Measurements from ENCODE around the gene FNDC3B.

The FNDC3B gene

DNA sequence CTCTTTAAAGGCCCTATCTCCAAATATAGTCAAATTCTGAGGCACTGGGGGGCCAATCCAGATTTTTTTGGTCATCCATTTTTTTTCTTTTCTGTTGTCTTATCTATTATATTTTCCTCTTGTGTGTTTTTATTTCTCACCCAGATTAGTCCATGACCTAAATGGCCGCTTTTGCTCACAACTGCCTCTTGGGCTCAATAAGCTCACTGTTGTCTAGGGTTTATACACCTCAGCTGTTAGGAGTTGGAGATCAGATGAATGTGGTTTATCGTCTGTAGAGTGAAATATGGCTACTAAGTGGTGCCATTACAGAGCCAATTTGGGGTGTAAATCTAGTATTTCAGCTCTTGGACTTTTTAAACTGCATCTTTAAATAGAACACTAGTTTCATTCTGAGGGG, 235.5 kb downstream of the FNDC3B start:
- no peak for TF ChIP-seq POLR2A (IDR thresholded peaks at IDR 0.05; ENCODE audit: low read depth, low read length)
- DNase-seq (ENCODE audit: insufficient read length) (no peak), FAIRE-seq (no peak)

DNA sequence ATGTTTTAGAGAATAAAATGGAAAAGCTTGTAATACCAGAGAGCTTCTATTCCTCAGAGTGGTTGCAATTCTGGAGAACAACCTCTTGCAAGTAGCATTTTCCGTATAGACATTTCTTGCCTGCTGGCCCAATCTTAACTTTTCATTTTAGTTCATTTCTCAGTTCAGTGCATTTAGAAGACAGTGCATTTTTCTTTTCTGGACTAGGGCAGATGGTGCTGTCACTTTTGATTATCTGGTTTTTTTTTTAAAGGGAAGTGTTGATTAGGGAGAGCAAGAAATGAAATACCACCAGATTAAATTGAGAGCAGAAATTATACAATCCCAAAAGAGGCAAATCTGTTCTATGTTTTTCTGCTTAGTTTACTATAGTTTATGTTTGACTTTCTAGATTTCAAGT, 236.2 kb downstream of the FNDC3B start:
- TF ChIP-seq POLR2AphosphoS5 (IDR thresholded peaks at IDR 0.05; ENCODE audit: low read depth, low read length) = no peak
- TF ChIP-seq TAF1 (IDR thresholded peaks at IDR 0.05; ENCODE audit: borderline replicate concordance, low read depth, low read length) = no peak
- TF ChIP-seq POLR2A (IDR thresholded peaks at IDR 0.05; ENCODE audit: low read depth, low read length) = no peak
- FAIRE-seq = no peak
- DNase-seq (ENCODE audit: insufficient read length) = no peak

GRCh38 chr3:172276103-172276502, 236.7 kb downstream of the FNDC3B start:
- FAIRE-seq (no peak), DNase-seq (ENCODE audit: insufficient read length) (no peak)
- no peak for TF ChIP-seq TAF1 (IDR thresholded peaks at IDR 0.05; ENCODE audit: borderline replicate concordance, low read depth, low read length)
- no peak for TF ChIP-seq POLR2A (IDR thresholded peaks at IDR 0.05; ENCODE audit: low read depth, low read length)
- TF ChIP-seq POLR2AphosphoS5 (IDR thresholded peaks at IDR 0.05; ENCODE audit: low read depth, low read length) = no peak

DNA sequence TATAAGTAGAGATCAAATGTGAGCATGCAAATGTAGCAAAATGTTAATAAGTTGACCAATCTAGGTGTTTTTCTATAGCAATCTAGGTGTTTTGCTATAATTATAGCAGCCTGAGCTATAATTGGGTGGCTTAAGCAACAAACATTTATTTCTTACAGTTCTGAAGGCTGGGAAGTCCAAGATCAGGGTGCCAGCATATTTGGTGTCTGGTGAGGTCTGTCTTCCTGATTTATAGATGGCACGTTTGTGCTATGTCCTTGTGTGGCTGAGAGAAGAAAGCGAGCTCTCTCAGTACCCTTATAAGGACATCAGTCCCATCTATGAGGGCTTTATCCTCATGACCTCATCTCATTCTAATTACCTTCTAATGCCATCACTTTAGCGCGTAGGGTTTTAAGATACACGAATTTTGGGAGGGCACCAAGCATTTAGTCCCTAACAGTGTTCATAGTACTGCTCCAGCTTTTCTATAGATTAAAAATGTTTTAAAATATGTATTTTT, 237.8 kb downstream of the FNDC3B start:
- no peak for FAIRE-seq
- TF ChIP-seq POLR2AphosphoS5 (IDR thresholded peaks at IDR 0.05; ENCODE audit: low read depth, low read length) (no peak), POLR2A (IDR thresholded peaks at IDR 0.05; ENCODE audit: low read depth, low read length) (no peak), TAF1 (IDR thresholded peaks at IDR 0.05; ENCODE audit: borderline replicate concordance, low read depth, low read length) (no peak)

DNA sequence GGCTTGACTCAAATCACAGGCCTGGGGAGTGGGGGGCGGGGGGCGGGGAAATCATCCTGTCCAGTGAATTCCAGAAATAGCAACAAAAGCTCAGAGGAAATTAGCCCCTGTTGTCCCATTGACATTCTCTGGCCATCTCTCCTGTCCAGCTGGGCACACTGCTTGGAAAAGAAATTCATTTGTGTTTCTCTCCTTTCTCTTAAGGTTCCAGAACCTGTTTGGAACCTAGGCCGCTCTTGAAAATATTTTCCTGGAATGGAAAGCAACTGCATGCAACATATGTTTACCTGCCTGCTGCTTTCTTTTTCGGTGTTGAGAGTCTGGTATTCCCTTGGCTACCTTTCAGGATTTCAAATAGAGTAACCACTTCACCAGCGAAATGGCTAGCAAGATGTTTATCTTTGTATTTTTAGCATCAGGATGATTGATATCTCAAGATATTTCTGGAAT, 239.8 kb downstream of the FNDC3B start:
- FAIRE-seq = no peak
- DNase-seq (ENCODE audit: insufficient read length) = no peak
- TF ChIP-seq POLR2A (IDR thresholded peaks at IDR 0.05; ENCODE audit: low read depth, low read length) (no peak), TAF1 (IDR thresholded peaks at IDR 0.05; ENCODE audit: borderline replicate concordance, low read depth, low read length) (no peak)

More for the DNA sequence above, 237.8 kb downstream of the FNDC3B start:
- no peak for DNase-seq (ENCODE audit: insufficient read length)

- DNase-seq (ENCODE audit: insufficient read length) (no peak), FAIRE-seq (no peak)
- TF ChIP-seq POLR2A (IDR thresholded peaks at IDR 0.05; ENCODE audit: low read depth, low read length) = no peak
- TF ChIP-seq TAF1 (IDR thresholded peaks at IDR 0.05; ENCODE audit: borderline replicate concordance, low read depth, low read length) = no peak
- no peak for TF ChIP-seq POLR2AphosphoS5 (IDR thresholded peaks at IDR 0.05; ENCODE audit: low read depth, low read length)
Measured at GRCh38 chr3:172279974-172280373, 240.6 kb downstream of the FNDC3B start.

GRCh38 chr3:172280406-172281051, 241.2 kb downstream of the FNDC3B start:
- DNase-seq (ENCODE audit: insufficient read length) (no peak), FAIRE-seq (no peak)
- TF ChIP-seq TAF1 (IDR thresholded peaks at IDR 0.05; ENCODE audit: borderline replicate concordance, low read depth, low read length) (no peak), POLR2AphosphoS5 (IDR thresholded peaks at IDR 0.05; ENCODE audit: low read depth, low read length) (no peak), POLR2A (IDR thresholded peaks at IDR 0.05; ENCODE audit: low read depth, low read length) (no peak)

DNA sequence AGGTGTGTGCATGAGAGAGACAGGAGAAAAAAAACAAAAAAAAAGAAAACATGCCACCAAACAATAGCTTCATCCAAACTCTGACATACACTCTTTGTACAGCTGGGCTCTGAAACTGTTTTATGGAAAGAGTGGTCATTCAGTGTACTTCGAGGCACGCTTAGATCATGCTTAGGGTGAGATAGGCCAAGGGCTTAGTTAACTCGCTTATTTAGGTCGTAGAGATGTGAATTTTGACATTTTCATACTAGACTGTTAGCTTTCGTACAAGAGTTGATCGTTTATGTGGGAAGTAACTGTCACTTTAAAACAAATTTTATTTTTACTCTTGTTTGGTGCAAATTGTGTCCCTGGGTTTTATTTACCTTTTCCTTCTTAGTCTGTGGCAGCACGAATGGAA, 242.5 kb downstream of the FNDC3B start:
- no peak for FAIRE-seq
- TF ChIP-seq TAF1 (IDR thresholded peaks at IDR 0.05; ENCODE audit: borderline replicate concordance, low read depth, low read length) (no peak), POLR2AphosphoS5 (IDR thresholded peaks at IDR 0.05; ENCODE audit: low read depth, low read length) (no peak), POLR2A (IDR thresholded peaks at IDR 0.05; ENCODE audit: low read depth, low read length) (no peak)
- DNase-seq (ENCODE audit: insufficient read length) = no peak

- FAIRE-seq (no peak), DNase-seq (ENCODE audit: insufficient read length) (no peak)
- no peak for TF ChIP-seq POLR2AphosphoS5 (IDR thresholded peaks at IDR 0.05; ENCODE audit: low read depth, low read length)
- TF ChIP-seq TAF1 (IDR thresholded peaks at IDR 0.05; ENCODE audit: borderline replicate concordance, low read depth, low read length) = no peak
- no peak for TF ChIP-seq POLR2A (IDR thresholded peaks at IDR 0.05; ENCODE audit: low read depth, low read length)
Measured at GRCh38 chr3:172282850-172283249, 243.5 kb downstream of the FNDC3B start.

DNA sequence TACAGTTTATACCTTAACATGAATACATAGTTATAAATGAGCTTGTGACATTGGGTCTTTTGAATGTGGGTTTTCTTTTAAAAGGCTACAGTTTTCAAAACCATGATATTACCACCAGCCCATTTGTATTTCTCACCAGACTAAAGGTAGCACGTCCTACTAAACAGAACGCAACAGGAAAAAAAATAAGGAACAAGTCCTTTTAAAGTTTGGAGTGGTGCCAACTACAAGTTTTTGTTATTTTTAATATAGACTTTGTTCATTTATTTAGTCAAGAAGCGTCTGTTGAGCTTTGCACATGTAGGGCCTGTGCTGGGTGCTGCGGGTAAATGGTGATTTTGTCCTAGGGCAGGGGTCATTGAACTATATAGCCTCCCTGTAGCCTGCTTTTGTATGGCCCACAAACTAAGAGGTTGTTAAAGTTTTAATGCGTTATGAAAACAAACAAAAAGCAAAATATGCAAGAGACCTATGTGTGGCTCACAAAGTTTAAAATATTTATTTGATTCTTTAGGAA, 244.5 kb downstream of the FNDC3B start:
- no peak for FAIRE-seq
- no peak for TF ChIP-seq POLR2A (IDR thresholded peaks at IDR 0.05; ENCODE audit: low read depth, low read length)
- TF ChIP-seq TAF1 (IDR thresholded peaks at IDR 0.05; ENCODE audit: borderline replicate concordance, low read depth, low read length) = no peak
- TF ChIP-seq POLR2AphosphoS5 (IDR thresholded peaks at IDR 0.05; ENCODE audit: low read depth, low read length) = no peak

GRCh38 chr3:172285844-172286243, 246.5 kb downstream of the FNDC3B start:
- DNase-seq (ENCODE audit: insufficient read length) = no peak
- TF ChIP-seq POLR2AphosphoS5 (IDR thresholded peaks at IDR 0.05; ENCODE audit: low read depth, low read length) (no peak), TAF1 (IDR thresholded peaks at IDR 0.05; ENCODE audit: borderline replicate concordance, low read depth, low read length) (no peak), POLR2A (IDR thresholded peaks at IDR 0.05; ENCODE audit: low read depth, low read length) (no peak)
- no peak for FAIRE-seq

More for the DNA sequence above, 244.5 kb downstream of the FNDC3B start:
- DNase-seq (ENCODE audit: insufficient read length) = no peak

GRCh38 chr3:172286548-172287148, 247.3 kb downstream of the FNDC3B start:
- no peak for DNase-seq (ENCODE audit: insufficient read length)
- FAIRE-seq = no peak
- TF ChIP-seq TAF1 (IDR thresholded peaks at IDR 0.05; ENCODE audit: borderline replicate concordance, low read depth, low read length) = no peak
- TF ChIP-seq POLR2A (IDR thresholded peaks at IDR 0.05; ENCODE audit: low read depth, low read length) = no peak
- no peak for TF ChIP-seq POLR2AphosphoS5 (IDR thresholded peaks at IDR 0.05; ENCODE audit: low read depth, low read length)

Data from GM12892 (cell line).